ENCODE data around the gene DDIT4L. TPM values are rescaled to one million over a fixed set of nuclear protein-coding genes. Genes with fewer than 3 reads are reported as not detected.

DDIT4L gene
- total RNA-seq, 1 experiment from 2014 or later, result 2.1 TPM

DNA sequence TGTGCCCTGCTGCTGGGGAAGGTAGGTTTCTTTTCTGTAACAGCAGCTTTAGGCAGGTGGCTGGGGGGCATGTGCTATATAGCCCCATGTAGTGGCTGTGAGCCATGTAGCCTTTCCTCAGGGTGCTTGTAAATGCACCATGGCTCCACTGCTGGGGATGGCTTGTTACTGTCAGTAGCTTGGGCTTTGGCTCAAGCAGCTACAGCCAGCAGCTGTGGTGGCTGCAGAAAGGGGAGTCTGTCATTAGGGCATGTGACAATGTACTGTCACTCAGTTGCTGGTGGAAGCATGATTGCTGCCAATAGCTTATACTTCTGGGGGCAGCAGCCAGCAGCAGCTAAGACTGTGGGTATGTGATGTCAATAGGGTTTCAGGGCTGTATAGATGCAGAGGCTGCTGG is 33.9 kb upstream of the DDIT4L start:
- Histone ChIP-seq H4K20me1 (ENCODE audit: control insufficient read depth, insufficient read depth, insufficient read length) (no peaks in the 10 kb centered on the region), H2BK12ac (ENCODE audit: insufficient read length, low read depth, low read length) (no peak overlapping the region), H3K14ac (ENCODE audit: insufficient read depth, low read length) (no peak overlapping the region), H3K23ac (ENCODE audit: insufficient read length, low read depth, low read length) (no peak overlapping the region), H2BK5ac (ENCODE audit: insufficient read length, low read length) (no peak overlapping the region), H3K4ac (ENCODE audit: low read depth, low read length) (no peak overlapping the region), H2AK5ac (ENCODE audit: insufficient read length, low read length) (no peak overlapping the region), H3K27me3 (ENCODE audit: insufficient read depth, low read length) (no peaks in the 10 kb centered on the region), H3K56ac (ENCODE audit: insufficient read length, low read depth, low read length) (no peak overlapping the region), H3K27ac (ENCODE audit: insufficient read length, low read depth, low read length) (no peak overlapping the region), H3K9ac (ENCODE audit: extremely low read depth, insufficient read length, low read length) (no peak overlapping the region), H4K8ac (replicated peaks; ENCODE audit: insufficient read length, low read depth, low read length) (no peak overlapping the region), H3K79me2 (ENCODE audit: insufficient read depth, low read length) (no peaks in the 10 kb centered on the region), H3K23me2 (ENCODE audit: insufficient read length, low read depth, low read length, poor library complexity, severe bottlenecking) (no peaks in the 10 kb centered on the region), H2BK20ac (ENCODE audit: low read depth, low read length, poor library complexity, severe bottlenecking) (no peak overlapping the region), H3T11ph (ENCODE audit: low read length) (no peak overlapping the region), H3K18ac (ENCODE audit: insufficient read length, low read depth, low read length) (no peak overlapping the region), H2BK15ac (ENCODE audit: low read depth, low read length) (no peak overlapping the region), H2BK120ac (ENCODE audit: low read depth, low read length, poor library complexity, severe bottlenecking) (no peak overlapping the region), H3K9me3 (ENCODE audit: control insufficient read depth, low read depth, low read length) (peaks cover 13% of the 10 kb centered on the region), H4K5ac (ENCODE audit: insufficient read length, low read depth, low read length) (no peak overlapping the region), H4K91ac (ENCODE audit: insufficient read length, low read depth, low read length) (no peak overlapping the region), H2AFZ (ENCODE audit: low read length) (no peak overlapping the region), H3K4me2 (ENCODE audit: insufficient read depth, insufficient read length, low read length) (no peak overlapping the region), H3K79me1 (ENCODE audit: insufficient read depth, low read depth, low read length, poor library complexity, severe bottlenecking) (no peaks in the 10 kb centered on the region), H3K4me1 (ENCODE audit: insufficient read depth, low read length) (no peaks in the 10 kb centered on the region)
- H3K4me3 Mint-ChIP-seq, result no peak overlapping the region
- TF ChIP-seq, protein P1, sequence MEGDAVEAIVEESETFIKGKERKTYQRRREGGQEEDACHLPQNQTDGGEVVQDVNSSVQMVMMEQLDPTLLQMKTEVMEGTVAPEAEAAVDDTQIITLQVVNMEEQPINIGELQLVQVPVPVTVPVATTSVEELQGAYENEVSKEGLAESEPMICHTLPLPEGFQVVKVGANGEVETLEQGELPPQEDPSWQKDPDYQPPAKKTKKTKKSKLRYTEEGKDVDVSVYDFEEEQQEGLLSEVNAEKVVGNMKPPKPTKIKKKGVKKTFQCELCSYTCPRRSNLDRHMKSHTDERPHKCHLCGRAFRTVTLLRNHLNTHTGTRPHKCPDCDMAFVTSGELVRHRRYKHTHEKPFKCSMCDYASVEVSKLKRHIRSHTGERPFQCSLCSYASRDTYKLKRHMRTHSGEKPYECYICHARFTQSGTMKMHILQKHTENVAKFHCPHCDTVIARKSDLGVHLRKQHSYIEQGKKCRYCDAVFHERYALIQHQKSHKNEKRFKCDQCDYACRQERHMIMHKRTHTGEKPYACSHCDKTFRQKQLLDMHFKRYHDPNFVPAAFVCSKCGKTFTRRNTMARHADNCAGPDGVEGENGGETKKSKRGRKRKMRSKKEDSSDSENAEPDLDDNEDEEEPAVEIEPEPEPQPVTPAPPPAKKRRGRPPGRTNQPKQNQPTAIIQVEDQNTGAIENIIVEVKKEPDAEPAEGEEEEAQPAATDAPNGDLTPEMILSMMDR (conservative IDR thresholded peaks at IDR 0.05), result no peak
- peaks cover 10 to 36% (median 20%) of the 10 kb centered on the region in 3 experiments for H3K36me3 Mint-ChIP-seq (ENCODE audit: insufficient read depth in 1 of 3, low read depth in 3 of 3)
- H3K27ac Mint-ChIP-seq, result no peak overlapping the region
- DNase-seq, result no peak
- peaks cover 2 to 5% of the 10 kb centered on the region in 2 experiments; a peak in 2 of 4 replicates for H3K4me1 Mint-ChIP-seq
- no peaks in the 10 kb centered on the region for H3K27me3 Mint-ChIP-seq (ENCODE audit: low read depth)
- peaks cover 26 to 41% of the 10 kb centered on the region in 2 experiments for H3K9me3 Mint-ChIP-seq
